Measurements from ENCODE around the gene SLC24A4.

SLC24A4 gene

GRCh38 chr14:92334050-92334449, 11.1 kb downstream of the SLC24A4 start:
- Histone ChIP-seq H3K9ac (no peak overlapping the region), H3K4me1 (no peaks in the 10 kb centered on the region), H3K4me3 (no peak overlapping the region), H4K20me1 (no peaks in the 10 kb centered on the region), H3K9me3 (no peaks in the 10 kb centered on the region), H3K27ac (no peak overlapping the region), H3K36me3 (no peaks in the 10 kb centered on the region), H3K27me3 (no peaks in the 10 kb centered on the region), H3K4me2 (no peak overlapping the region)
- TF ChIP-seq Cebpa-rat (IDR thresholded peaks at IDR 0.05): no peak

- no peaks in the 10 kb centered on the region for H3K9me3 ChIP-seq
- no peaks in the 10 kb centered on the region for H3K36me3 ChIP-seq
- peak; percentile 81 for TF ChIP-seq Cebpa-rat (IDR thresholded peaks at IDR 0.05)
- H3K27ac ChIP-seq: no peak overlapping the region
- H3K4me3 ChIP-seq: no peak overlapping the region
- H3K27me3 ChIP-seq: no peaks in the 10 kb centered on the region
- H4K20me1 ChIP-seq: no peaks in the 10 kb centered on the region
- no peaks in the 10 kb centered on the region for H3K4me1 ChIP-seq
- H3K4me2 ChIP-seq: no peak overlapping the region
- no peak overlapping the region for H3K9ac ChIP-seq
These were observed 13.4 kb downstream of the SLC24A4 start for GRCh38 chr14:92336363-92336762.

GRCh38 chr14:92339426-92339825, 16.5 kb downstream of the SLC24A4 start:
- H3K9me3 ChIP-seq: no peaks in the 10 kb centered on the region
- no peak overlapping the region for H3K4me2 ChIP-seq
- H3K36me3 ChIP-seq: no peaks in the 10 kb centered on the region
- no peaks in the 10 kb centered on the region for H4K20me1 ChIP-seq
- no peak overlapping the region for H3K27ac ChIP-seq
- H3K27me3 ChIP-seq: no peaks in the 10 kb centered on the region
- no peak overlapping the region for H3K4me3 ChIP-seq
- no peak overlapping the region for H3K9ac ChIP-seq
- no peaks in the 10 kb centered on the region for H3K4me1 ChIP-seq
- TF ChIP-seq Cebpa-rat (IDR thresholded peaks at IDR 0.05): no peak

GRCh38 chr14:92340071-92340470, 17.1 kb downstream of the SLC24A4 start:
- no peak overlapping the region for H3K4me3 ChIP-seq
- H3K4me1 ChIP-seq: no peaks in the 10 kb centered on the region
- H3K9me3 ChIP-seq: no peaks in the 10 kb centered on the region
- H3K9ac ChIP-seq: no peak overlapping the region
- H3K4me2 ChIP-seq: no peak overlapping the region
- no peaks in the 10 kb centered on the region for H4K20me1 ChIP-seq
- H3K27ac ChIP-seq: no peak overlapping the region
- TF ChIP-seq Cebpa-rat (IDR thresholded peaks at IDR 0.05): no peak
- H3K27me3 ChIP-seq: no peaks in the 10 kb centered on the region
- H3K36me3 ChIP-seq: no peaks in the 10 kb centered on the region

- Histone ChIP-seq H3K9ac (no peak overlapping the region), H3K27ac (no peak overlapping the region), H4K20me1 (no peaks in the 10 kb centered on the region), H3K27me3 (no peaks in the 10 kb centered on the region), H3K36me3 (no peaks in the 10 kb centered on the region), H3K4me3 (no peak overlapping the region), H3K4me2 (no peak overlapping the region), H3K4me1 (no peaks in the 10 kb centered on the region), H3K9me3 (no peaks in the 10 kb centered on the region)
- TF ChIP-seq Cebpa-rat (IDR thresholded peaks at IDR 0.05): no peak
These were observed 18.0 kb downstream of the SLC24A4 start for GRCh38 chr14:92340931-92341330.

- TF ChIP-seq Cebpa-rat (IDR thresholded peaks at IDR 0.05): no peak
- no peak overlapping the region for H3K4me3 ChIP-seq
- H4K20me1 ChIP-seq: no peaks in the 10 kb centered on the region
- no peaks in the 10 kb centered on the region for H3K36me3 ChIP-seq
- no peaks in the 10 kb centered on the region for H3K9me3 ChIP-seq
- H3K4me1 ChIP-seq: no peaks in the 10 kb centered on the region
- no peak overlapping the region for H3K9ac ChIP-seq
- H3K27ac ChIP-seq: no peak overlapping the region
- H3K4me2 ChIP-seq: no peak overlapping the region
- no peaks in the 10 kb centered on the region for H3K27me3 ChIP-seq
These were observed 18.8 kb downstream of the SLC24A4 start for GRCh38 chr14:92341791-92342190.

GRCh38 chr14:92348154-92348553, 25.2 kb downstream of the SLC24A4 start:
- H3K9ac ChIP-seq: no peak overlapping the region
- no peak overlapping the region for H3K27ac ChIP-seq
- H3K4me2 ChIP-seq: no peak overlapping the region
- no peaks in the 10 kb centered on the region for H4K20me1 ChIP-seq
- H3K9me3 ChIP-seq: no peaks in the 10 kb centered on the region
- TF ChIP-seq Cebpa-rat (IDR thresholded peaks at IDR 0.05): no peak
- H3K36me3 ChIP-seq: no peaks in the 10 kb centered on the region
- no peak overlapping the region for H3K4me3 ChIP-seq
- H3K4me1 ChIP-seq: no peaks in the 10 kb centered on the region
- no peaks in the 10 kb centered on the region for H3K27me3 ChIP-seq

- H3K4me3 ChIP-seq: no peak overlapping the region
- no peak overlapping the region for H3K4me2 ChIP-seq
- TF ChIP-seq Cebpa-rat (IDR thresholded peaks at IDR 0.05): no peak
- no peak overlapping the region for H3K27ac ChIP-seq
- no peaks in the 10 kb centered on the region for H3K36me3 ChIP-seq
- no peaks in the 10 kb centered on the region for H4K20me1 ChIP-seq
- H3K4me1 ChIP-seq: no peaks in the 10 kb centered on the region
- no peaks in the 10 kb centered on the region for H3K9me3 ChIP-seq
- no peak overlapping the region for H3K9ac ChIP-seq
- H3K27me3 ChIP-seq: no peaks in the 10 kb centered on the region
These were observed 28.8 kb downstream of the SLC24A4 start for GRCh38 chr14:92351750-92352149.

GRCh38 chr14:92352158-92352985, 29.4 kb downstream of the SLC24A4 start:
- no peak for TF ChIP-seq Cebpa-rat (IDR thresholded peaks at IDR 0.05)
- Histone ChIP-seq H3K27me3 (no peaks in the 10 kb centered on the region), H3K9ac (no peak overlapping the region)

GRCh38 chr14:92353447-92353846, 30.5 kb downstream of the SLC24A4 start:
- Histone ChIP-seq H3K9me3 (no peaks in the 10 kb centered on the region), H3K4me2 (no peak overlapping the region), H3K9ac (no peak overlapping the region), H3K36me3 (no peaks in the 10 kb centered on the region), H3K4me3 (no peak overlapping the region), H4K20me1 (no peaks in the 10 kb centered on the region), H3K27ac (no peak overlapping the region), H3K4me1 (no peaks in the 10 kb centered on the region), H3K27me3 (no peaks in the 10 kb centered on the region)
- no peak for TF ChIP-seq Cebpa-rat (IDR thresholded peaks at IDR 0.05)

More at GRCh38 chr14:92352158-92352985, 29.4 kb downstream of the SLC24A4 start:
- no peaks in the 10 kb centered on the region for H3K4me1 ChIP-seq
- no peak overlapping the region for H3K27ac ChIP-seq
- no peaks in the 10 kb centered on the region for H4K20me1 ChIP-seq
- no peak overlapping the region for H3K4me3 ChIP-seq
- no peaks in the 10 kb centered on the region for H3K36me3 ChIP-seq
- H3K4me2 ChIP-seq: no peak overlapping the region
- no peaks in the 10 kb centered on the region for H3K9me3 ChIP-seq

Data from BLaER1 (cell line).